ENCODE results near the gene ELMO1. TPM values are rescaled to one million over a fixed set of nuclear protein-coding genes. Genes with fewer than 3 reads are reported as not detected.

The ELMO1 gene
- total RNA-seq, 1 donor from 2014 or later: 53.8 TPM

DNA sequence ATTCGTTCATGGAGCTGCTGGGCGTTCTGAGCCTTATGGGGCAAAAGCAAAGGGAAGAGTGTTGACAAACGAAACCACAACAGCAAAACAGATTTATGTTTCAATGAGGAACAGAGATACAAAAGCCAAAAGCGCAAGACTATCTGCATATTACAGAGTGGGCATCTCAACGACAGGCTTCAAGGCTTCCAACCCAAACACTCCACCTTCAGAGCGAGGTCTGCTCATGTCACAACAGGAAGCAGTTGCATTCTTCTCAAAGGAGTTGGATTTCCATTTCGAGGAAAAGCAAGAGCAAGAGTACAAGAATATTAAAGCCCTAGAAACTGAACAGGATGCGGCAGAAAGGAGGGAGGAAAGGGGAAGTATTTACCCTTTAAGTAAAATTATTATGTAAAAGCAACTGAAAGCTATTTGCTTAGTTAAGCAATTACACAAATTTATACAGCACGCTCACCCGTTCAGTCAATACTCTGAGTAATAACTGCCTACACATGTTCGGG lies 189.3 kb downstream of the ELMO1 start:
- intact Hi-C loops (cut with DNase I): no loop called here
- no peak overlapping the region for H3K4me3 ChIP-seq
- no peaks in the 10 kb centered on the region for H3K27me3 ChIP-seq
- H3K27ac ChIP-seq: no peak overlapping the region
- peaks cover 11% of the 10 kb centered on the region for H3K4me1 ChIP-seq
- H3K36me3 ChIP-seq: no peaks in the 10 kb centered on the region
- TF ChIP-seq, protein P1, sequence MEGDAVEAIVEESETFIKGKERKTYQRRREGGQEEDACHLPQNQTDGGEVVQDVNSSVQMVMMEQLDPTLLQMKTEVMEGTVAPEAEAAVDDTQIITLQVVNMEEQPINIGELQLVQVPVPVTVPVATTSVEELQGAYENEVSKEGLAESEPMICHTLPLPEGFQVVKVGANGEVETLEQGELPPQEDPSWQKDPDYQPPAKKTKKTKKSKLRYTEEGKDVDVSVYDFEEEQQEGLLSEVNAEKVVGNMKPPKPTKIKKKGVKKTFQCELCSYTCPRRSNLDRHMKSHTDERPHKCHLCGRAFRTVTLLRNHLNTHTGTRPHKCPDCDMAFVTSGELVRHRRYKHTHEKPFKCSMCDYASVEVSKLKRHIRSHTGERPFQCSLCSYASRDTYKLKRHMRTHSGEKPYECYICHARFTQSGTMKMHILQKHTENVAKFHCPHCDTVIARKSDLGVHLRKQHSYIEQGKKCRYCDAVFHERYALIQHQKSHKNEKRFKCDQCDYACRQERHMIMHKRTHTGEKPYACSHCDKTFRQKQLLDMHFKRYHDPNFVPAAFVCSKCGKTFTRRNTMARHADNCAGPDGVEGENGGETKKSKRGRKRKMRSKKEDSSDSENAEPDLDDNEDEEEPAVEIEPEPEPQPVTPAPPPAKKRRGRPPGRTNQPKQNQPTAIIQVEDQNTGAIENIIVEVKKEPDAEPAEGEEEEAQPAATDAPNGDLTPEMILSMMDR (IDR thresholded peaks at IDR 0.05): no peak
- no peaks in the 10 kb centered on the region for H3K9me3 ChIP-seq
- ATAC-seq (peak; percentile 65), DNase-seq (no peak)

DNA sequence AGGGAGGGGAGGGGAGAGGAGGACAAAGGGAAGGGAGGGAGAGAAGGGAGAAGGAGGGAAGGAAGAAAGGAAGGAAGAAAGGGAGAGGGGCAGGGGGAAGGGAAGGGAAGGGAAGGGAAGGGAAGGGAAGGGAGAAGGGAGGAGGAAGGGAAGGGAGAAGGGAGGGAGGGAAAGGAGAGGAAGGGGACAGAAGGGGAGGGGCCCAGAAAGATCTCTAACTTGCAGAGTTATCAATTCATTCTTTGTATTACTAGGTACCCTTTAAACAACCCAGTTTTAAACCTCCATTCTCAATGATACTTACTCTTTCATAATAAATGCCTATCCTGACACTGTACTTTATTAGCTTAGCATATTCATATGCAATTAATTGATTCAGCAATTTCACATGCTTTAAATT lies 192.0 kb downstream of the ELMO1 start:
- Histone ChIP-seq H3K4me1 (peaks cover 9% of the 10 kb centered on the region), H3K9me3 (no peaks in the 10 kb centered on the region), H3K4me3 (no peak overlapping the region), H3K27me3 (no peaks in the 10 kb centered on the region), H3K36me3 (no peaks in the 10 kb centered on the region), H3K27ac (no peak overlapping the region)
- no peak for DNase-seq
- TF ChIP-seq, protein P1 (IDR thresholded peaks at IDR 0.05): no peak
- intact Hi-C loops (cut with DNase I): no loop called here
- ATAC-seq: no peak

DNA sequence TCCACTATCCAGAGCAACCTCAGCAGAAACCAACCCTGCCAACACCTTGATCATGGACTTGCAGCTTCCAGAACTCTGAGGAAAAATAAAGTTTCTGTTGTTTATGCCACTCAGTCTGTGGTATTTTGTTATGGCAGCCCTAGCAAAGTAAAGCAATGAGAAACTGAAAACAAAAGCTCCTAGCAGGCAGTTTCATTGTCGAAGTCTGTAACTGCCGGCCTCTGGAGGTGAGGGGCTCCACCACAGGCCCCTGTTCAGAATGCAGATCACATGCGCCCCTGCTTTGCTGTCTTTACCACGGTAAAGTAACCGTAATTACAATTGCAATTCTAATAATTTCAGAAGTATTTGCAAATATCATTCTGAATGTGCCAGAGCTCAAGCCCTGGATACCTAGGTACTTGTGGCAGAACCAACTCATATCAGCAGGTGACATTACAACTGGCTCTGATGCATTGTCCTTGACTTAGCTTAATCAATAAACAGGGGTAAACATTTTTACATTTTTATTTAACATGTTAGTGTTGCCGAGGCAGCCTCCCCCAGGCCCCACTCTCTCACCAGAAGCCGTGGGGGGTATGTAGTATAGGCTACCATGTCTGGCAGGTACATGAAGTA lies 193.2 kb downstream of the ELMO1 start:
- peaks cover 8% of the 10 kb centered on the region for H3K4me1 ChIP-seq
- TF ChIP-seq, protein P1 (IDR thresholded peaks at IDR 0.05): no peak
- H3K9me3 ChIP-seq: no peaks in the 10 kb centered on the region
- no peak overlapping the region for H3K27ac ChIP-seq
- intact Hi-C loops (cut with DNase I): no loop called here
- no peaks in the 10 kb centered on the region for H3K27me3 ChIP-seq
- no peaks in the 10 kb centered on the region for H3K36me3 ChIP-seq
- H3K4me3 ChIP-seq: no peak overlapping the region
- ATAC-seq (no peak), DNase-seq (no peak)

DNA sequence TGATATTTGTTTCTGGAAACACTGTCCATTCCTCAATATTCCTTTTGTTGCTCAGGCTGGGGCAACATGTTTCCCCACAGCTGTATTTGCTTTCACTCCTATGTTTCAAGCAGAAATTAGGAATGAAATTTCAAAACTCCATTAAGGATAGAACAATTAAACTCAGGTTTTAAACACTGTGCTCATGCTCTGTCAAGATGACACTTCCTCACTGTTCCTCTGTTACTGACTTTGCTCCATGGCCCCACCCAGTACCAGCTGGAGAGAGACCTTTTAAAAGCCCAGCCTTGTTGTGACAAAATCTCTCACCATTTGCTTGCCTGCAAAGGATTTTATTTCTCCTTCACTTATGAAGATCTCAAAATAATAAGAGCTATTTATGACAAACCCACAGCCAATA lies 197.4 kb downstream of the ELMO1 start:
- H3K36me3 ChIP-seq: no peaks in the 10 kb centered on the region
- TF ChIP-seq, protein P1 (IDR thresholded peaks at IDR 0.05): no peak
- intact Hi-C loops (cut with DNase I): no loop called here
- DNase-seq: no peak
- no peaks in the 10 kb centered on the region for H3K9me3 ChIP-seq
- no peak overlapping the region for H3K27ac ChIP-seq
- H3K4me3 ChIP-seq: no peak overlapping the region
- H3K4me1 ChIP-seq: no peaks in the 10 kb centered on the region
- H3K27me3 ChIP-seq: no peaks in the 10 kb centered on the region
- ATAC-seq: no peak

DNA sequence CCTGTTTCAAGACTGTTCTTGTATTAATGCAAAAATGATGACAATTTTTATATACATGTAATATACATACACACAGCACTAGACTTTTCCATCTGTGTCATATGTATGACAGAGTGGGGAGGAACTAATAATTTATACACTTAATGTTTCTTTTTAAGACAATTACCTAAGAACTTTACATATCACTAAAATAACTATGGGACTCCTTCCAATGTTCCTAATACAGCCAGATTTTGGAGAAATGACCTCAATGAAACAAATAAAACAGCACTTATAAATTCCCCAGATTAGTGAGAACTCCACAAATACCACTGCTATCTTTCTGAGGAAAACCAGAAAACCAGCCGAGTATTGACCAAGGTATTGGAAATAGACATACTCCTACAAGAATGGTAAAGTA lies 199.4 kb downstream of the ELMO1 start:
- Histone ChIP-seq H3K27me3 (no peaks in the 10 kb centered on the region), H3K4me3 (no peak overlapping the region), H3K4me1 (no peaks in the 10 kb centered on the region), H3K36me3 (no peaks in the 10 kb centered on the region), H3K9me3 (no peaks in the 10 kb centered on the region), H3K27ac (no peak overlapping the region)
- DNase-seq: no peak
- TF ChIP-seq, protein P1 (IDR thresholded peaks at IDR 0.05): no peak
- ATAC-seq: no peak
- intact Hi-C loops (cut with DNase I): no loop called here
